Lower leg skin (tissue), 3 donors: ENCODE measurements around the gene CEP55.

Source experiments
- POLR2A ChIP-seq, 2 donors: fragments of 450-650 bp; IDR thresholded peaks; one replicate each; pipeline ENCODE4 v1.6.1; 2016 to 2017; ENCODE audit warnings: antibody characterized with exemption in 2 of 2, mild to moderate bottlenecking in 1 of 2, moderate library complexity in 1 of 2
- TF ChIP-seq, protein P1 (sequence below), 3 donors: fragments of 450-650 bp; IDR thresholded peaks; one replicate each; pipeline ENCODE4 v1.5.1; 2016; ENCODE audit warnings: antibody characterized with exemption in 3 of 3, mild to moderate bottlenecking in 3 of 3, moderate library complexity in 2 of 3

- TF ChIP-seq, protein P1, sequence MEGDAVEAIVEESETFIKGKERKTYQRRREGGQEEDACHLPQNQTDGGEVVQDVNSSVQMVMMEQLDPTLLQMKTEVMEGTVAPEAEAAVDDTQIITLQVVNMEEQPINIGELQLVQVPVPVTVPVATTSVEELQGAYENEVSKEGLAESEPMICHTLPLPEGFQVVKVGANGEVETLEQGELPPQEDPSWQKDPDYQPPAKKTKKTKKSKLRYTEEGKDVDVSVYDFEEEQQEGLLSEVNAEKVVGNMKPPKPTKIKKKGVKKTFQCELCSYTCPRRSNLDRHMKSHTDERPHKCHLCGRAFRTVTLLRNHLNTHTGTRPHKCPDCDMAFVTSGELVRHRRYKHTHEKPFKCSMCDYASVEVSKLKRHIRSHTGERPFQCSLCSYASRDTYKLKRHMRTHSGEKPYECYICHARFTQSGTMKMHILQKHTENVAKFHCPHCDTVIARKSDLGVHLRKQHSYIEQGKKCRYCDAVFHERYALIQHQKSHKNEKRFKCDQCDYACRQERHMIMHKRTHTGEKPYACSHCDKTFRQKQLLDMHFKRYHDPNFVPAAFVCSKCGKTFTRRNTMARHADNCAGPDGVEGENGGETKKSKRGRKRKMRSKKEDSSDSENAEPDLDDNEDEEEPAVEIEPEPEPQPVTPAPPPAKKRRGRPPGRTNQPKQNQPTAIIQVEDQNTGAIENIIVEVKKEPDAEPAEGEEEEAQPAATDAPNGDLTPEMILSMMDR (IDR thresholded peaks at IDR 0.05) = no peak
- TF ChIP-seq POLR2A (IDR thresholded peaks at IDR 0.05) = no peak
Measured at GRCh38 chr10:93471110-93471651, 25.2 kb upstream of the CEP55 start.
